GM19372 (cell line): ENCODE measurements around the gene PRKAR2B.
A peak's percentile ranks its signal among the peaks of the same experiment; 100 is the strongest.
"Not testable (repeated sequence)": the region's sequence is repeated elsewhere in the genome, so short reads cannot be mapped to it uniquely, and the experiment has no call there.

Experiments
- ATAC-seq: cut with Tn5 transposase; IDR thresholded peaks from one replicate; pipeline ENCODE4 v1.9.1; 2021; ENCODE audit warnings: mild to moderate bottlenecking, low read depth, moderate library complexity; ENCODE audit not compliant: unreplicated experiment

The PRKAR2B gene

GRCh38 chr7:107149863-107150262 is 105.4 kb downstream of the PRKAR2B start:
- no peak for ATAC-seq

- ATAC-seq: no peak
Measured at GRCh38 chr7:107150375-107151073, 106.0 kb downstream of the PRKAR2B start.

- ATAC-seq: no peak
Measured at GRCh38 chr7:107151538-107151937, 107.0 kb downstream of the PRKAR2B start.

- ATAC-seq: no peak
Measured at GRCh38 chr7:107152011-107152410, 107.5 kb downstream of the PRKAR2B start.

GRCh38 chr7:107154826-107155225 is 110.3 kb downstream of the PRKAR2B start:
- ATAC-seq: no peak

- not testable (repeated sequence) for ATAC-seq
Measured at GRCh38 chr7:107155726-107156125, 111.2 kb downstream of the PRKAR2B start.

GRCh38 chr7:107157091-107157490 is 112.6 kb downstream of the PRKAR2B start:
- ATAC-seq: no peak

GRCh38 chr7:107158028-107158427 is 113.5 kb downstream of the PRKAR2B start:
- ATAC-seq: no peak

- no peak for ATAC-seq
Measured at GRCh38 chr7:107160389-107160788, 115.9 kb downstream of the PRKAR2B start.

- no peak for ATAC-seq
Measured at GRCh38 chr7:107161415-107161814, 116.9 kb downstream of the PRKAR2B start.

GRCh38 chr7:107162475-107162874 is 118.0 kb downstream of the PRKAR2B start:
- no peak for ATAC-seq

GRCh38 chr7:107164092-107164491 is 119.6 kb downstream of the PRKAR2B start:
- ATAC-seq: no peak

GRCh38 chr7:107165341-107165740 is 120.8 kb downstream of the PRKAR2B start:
- ATAC-seq: no peak

- ATAC-seq: no peak
Measured at GRCh38 chr7:107166736-107167426, 122.4 kb downstream of the PRKAR2B start.

GRCh38 chr7:107167483-107168232 is 123.2 kb downstream of the PRKAR2B start:
- ATAC-seq: no peak

GRCh38 chr7:107168233-107169119 is 124.0 kb downstream of the PRKAR2B start, which contains the start of gene HBP1:
Gene HBP1, plus strand, starts transcription at chr7:107169003. Its CDS starts 10,891 bp downstream, at chr7:107179894.
- peak; percentile 83 for ATAC-seq

- peak; percentile 18 for ATAC-seq
Measured at GRCh38 chr7:107169120-107170050, 124.9 kb downstream of the PRKAR2B start.

- ATAC-seq: no peak
Measured at GRCh38 chr7:107170051-107170915, 125.8 kb downstream of the PRKAR2B start.
